CD4-positive, alpha-beta memory T cell (primary cell): ENCODE measurements around the gene TTC7B. TPM values are rescaled to one million over a fixed set of nuclear protein-coding genes. Genes with fewer than 3 reads are reported as not detected.

Experiments used
- CTCF ChIA-PET: fragments of 350-600 bp; sonication (Branson Sonifier 250); formaldehyde crosslinking; loops from one replicate; lab custom pipeline; 2021; ENCODE audit warnings: inconsistent platforms; ENCODE audit not compliant: partially characterized antibody; lab: Charles Lee
- POLR2A ChIA-PET: fragments of 350-600 bp; sonication (Branson Sonifier 250); formaldehyde crosslinking; loops from one replicate; lab custom pipeline; 2021; ENCODE audit not compliant: partially characterized antibody; lab: Charles Lee
- DNase-seq, 5 donors: peaks; one replicate each; pipeline versions ENCODE4 v3.0.0 to v3.0.0-alpha.2; 2020 to 2022; ENCODE audit warnings: mixed read lengths in 1 of 5
- H3K27ac ChIP-seq: one replicate; pipeline ENCODE4 v1.7.0; 2013; ENCODE audit warnings: low read depth, low read length
- H3K27me3 ChIP-seq: 2 replicates; pipeline ENCODE4 v1.7.0; 2013; ENCODE audit warnings: mild to moderate bottlenecking, low read length, moderate library complexity; ENCODE audit not compliant: insufficient read depth
- H3K36me3 ChIP-seq: 2 replicates; pipeline ENCODE4 v1.7.0; 2013; ENCODE audit warnings: mild to moderate bottlenecking, low read length, moderate library complexity; ENCODE audit not compliant: insufficient read depth
- H3K4me1 ChIP-seq: 2 replicates; pipeline ENCODE4 v1.7.0; 2013; ENCODE audit warnings: mild to moderate bottlenecking, low read length, moderate library complexity; ENCODE audit not compliant: insufficient read depth
- H3K4me3 ChIP-seq, 2 donors: one replicate each; pipeline ENCODE4 v1.7.0; 2013; ENCODE audit warnings: low read length in 2 of 2, mild to moderate bottlenecking in 1 of 2
- H3K9me3 ChIP-seq, 2 donors: one replicate each; pipeline ENCODE4 v1.7.0; 2013; ENCODE audit warnings: low read length in 2 of 2, control low read depth in 1 of 2; ENCODE audit not compliant: control insufficient read depth in 1 of 2
- H3K27ac Mint-ChIP-seq, 7 donors: one replicate each; pipeline ENCODE4 v1.8.0; 2020 to 2021; ENCODE audit warnings: mixed read lengths in 7 of 7, mild to moderate bottlenecking in 6 of 7, inconsistent platforms in 3 of 7, moderate library complexity in 3 of 7
- H3K27me3 Mint-ChIP-seq, 2 donors: one replicate each; pipeline ENCODE4 v1.8.0; 2020 to 2021; ENCODE audit warnings: mixed read lengths in 2 of 2
- H3K36me3 Mint-ChIP-seq, 2 donors: one replicate each; pipeline ENCODE4 v1.8.0; 2020 to 2021; ENCODE audit warnings: mixed read lengths in 2 of 2, inconsistent platforms in 1 of 2, mild to moderate bottlenecking in 1 of 2
- H3K4me1 Mint-ChIP-seq, 4 donors: one replicate each; pipeline ENCODE4 v1.8.0; 2020 to 2021; ENCODE audit warnings: mixed read lengths in 4 of 4, mild to moderate bottlenecking in 1 of 4
- H3K4me3 Mint-ChIP-seq, 8 donors: one replicate each; pipeline ENCODE4 v1.8.0; 2020 to 2021; ENCODE audit warnings: mixed read lengths in 8 of 8, mild to moderate bottlenecking in 7 of 8, moderate library complexity in 6 of 8, inconsistent platforms in 3 of 8
- H3K9me3 Mint-ChIP-seq, 8 donors: one replicate each; pipeline ENCODE4 v1.8.0; 2020 to 2021; ENCODE audit warnings: mixed read lengths in 8 of 8, mild to moderate bottlenecking in 5 of 8, inconsistent platforms in 3 of 8, moderate library complexity in 1 of 8
- intact Hi-C: fragments of 100-400 bp; cut with micrococcal nuclease; formaldehyde crosslinking; loops from one replicate; pipeline ENCODE4 v1.15.1; 2023
- polyA plus RNA-seq, 2 donors: library from polyadenylated mRNA; unstranded; fragments of 300-500 nt; fragmentation: Illumina TruSeq; gene quantifications; one replicate each; pipeline ENCODE4 v1.2.3, GENCODE V29; 2021
- total RNA-seq, 2 experiments: library from RNA; stranded (reverse); gene quantifications; one replicate each; pipeline ENCODE4 v1.2.3, GENCODE V29; 2021

The TTC7B gene
- total and polyA plus RNA-seq, 4 experiments from 2014 or later, result 0.30 to 1.9 (median 1.5) TPM; not detected in 1

DNA sequence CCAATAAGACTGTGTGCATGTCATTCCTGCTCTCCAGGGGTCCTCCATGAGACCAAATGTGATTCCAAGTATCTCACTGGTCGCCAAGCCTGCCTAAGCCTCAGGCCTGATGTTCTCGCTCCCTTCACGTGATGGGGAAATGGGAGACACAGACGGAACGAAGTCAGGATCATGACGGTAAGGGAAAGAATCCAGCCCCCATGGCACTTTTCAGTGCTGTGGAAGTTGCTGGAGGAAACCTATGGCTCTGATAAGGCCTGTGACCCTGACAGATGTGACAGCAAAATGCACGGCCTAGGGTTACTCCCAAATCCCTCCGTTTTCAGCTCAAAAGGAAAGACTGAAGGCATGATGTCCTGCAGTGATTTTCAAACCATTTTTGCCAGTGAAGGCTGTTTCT, 234.5 kb downstream of the TTC7B start:
- DNase-seq, result no peak
- Mint-ChIP-seq H3K4me1 (no peaks in the 10 kb centered on the region), H3K27ac (no peak overlapping the region), H3K27me3 (no peaks in the 10 kb centered on the region), H3K4me3 (no peak overlapping the region), H3K9me3 (no peaks in the 10 kb centered on the region), H3K36me3 (no peaks in the 10 kb centered on the region)
- Histone ChIP-seq H3K27me3 (no peaks in the 10 kb centered on the region), H3K4me1 (no peaks in the 10 kb centered on the region), H3K27ac (no peak overlapping the region), H3K9me3 (no peaks in the 10 kb centered on the region), H3K36me3 (no peaks in the 10 kb centered on the region), H3K4me3 (no peak overlapping the region)
- intact Hi-C loops, result no loop called here
- POLR2A ChIA-PET, result no interaction called here
- CTCF ChIA-PET, result no interaction called here

DNA sequence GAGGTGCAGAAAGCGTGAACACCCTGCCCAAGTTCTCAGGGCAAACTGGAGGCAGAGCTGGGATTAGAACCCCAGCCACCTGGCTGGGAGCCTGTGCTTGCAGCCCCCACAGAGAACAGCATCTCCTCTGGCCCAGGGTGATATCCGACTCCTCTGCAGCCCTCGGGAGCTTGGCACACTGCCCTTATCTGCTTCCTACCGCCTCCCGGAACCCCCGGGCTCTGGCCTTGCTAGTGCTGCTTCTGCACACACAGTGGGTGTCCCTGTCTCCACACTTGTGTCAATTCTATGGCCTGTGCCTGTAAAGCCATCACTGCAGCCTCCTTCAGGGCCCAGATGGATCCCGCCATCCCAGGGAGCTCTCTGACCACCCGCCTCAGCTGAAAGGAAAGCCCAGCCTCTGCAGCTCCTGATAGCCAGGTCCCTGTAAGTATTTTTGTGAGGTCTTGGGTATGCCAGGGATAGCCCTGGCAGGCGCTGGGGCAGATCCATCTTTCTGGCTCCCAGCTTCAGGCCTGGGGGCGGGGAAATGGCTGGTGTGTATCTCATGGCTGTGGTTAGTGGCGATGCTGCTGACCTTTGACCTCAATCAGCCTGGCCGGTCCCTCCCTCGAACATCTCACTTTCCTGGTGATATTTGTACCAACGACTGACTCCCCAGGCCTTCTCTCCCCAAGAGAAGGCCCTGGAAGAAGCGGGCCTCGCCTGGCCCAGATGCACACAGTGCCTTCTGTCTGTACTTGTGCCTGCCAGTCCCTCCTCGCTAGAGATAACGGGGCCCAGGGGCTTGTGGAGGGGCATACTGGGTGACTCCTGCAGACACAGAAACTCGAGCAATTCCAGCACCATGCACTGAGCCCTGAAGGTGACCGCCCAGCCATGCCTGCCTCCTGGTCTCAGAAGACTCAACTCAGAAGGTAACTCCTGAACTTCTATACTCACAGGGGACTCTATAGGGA, 235.6 kb downstream of the TTC7B start:
- H3K9me3 Mint-ChIP-seq, result no peaks in the 10 kb centered on the region
- Histone ChIP-seq H3K36me3 (no peaks in the 10 kb centered on the region), H3K27ac (no peak overlapping the region), H3K4me1 (no peaks in the 10 kb centered on the region), H3K9me3 (no peaks in the 10 kb centered on the region), H3K27me3 (no peaks in the 10 kb centered on the region), H3K4me3 (no peak overlapping the region)
- no peaks in the 10 kb centered on the region for H3K27me3 Mint-ChIP-seq
- no peak overlapping the region for H3K27ac Mint-ChIP-seq
- H3K4me1 Mint-ChIP-seq, result no peaks in the 10 kb centered on the region
- no peak for DNase-seq
- CTCF ChIA-PET, result no interaction called here
- H3K36me3 Mint-ChIP-seq, result no peaks in the 10 kb centered on the region
- H3K4me3 Mint-ChIP-seq, result no peak overlapping the region
- POLR2A ChIA-PET, result no interaction called here
- intact Hi-C loops, result no loop called here

DNA sequence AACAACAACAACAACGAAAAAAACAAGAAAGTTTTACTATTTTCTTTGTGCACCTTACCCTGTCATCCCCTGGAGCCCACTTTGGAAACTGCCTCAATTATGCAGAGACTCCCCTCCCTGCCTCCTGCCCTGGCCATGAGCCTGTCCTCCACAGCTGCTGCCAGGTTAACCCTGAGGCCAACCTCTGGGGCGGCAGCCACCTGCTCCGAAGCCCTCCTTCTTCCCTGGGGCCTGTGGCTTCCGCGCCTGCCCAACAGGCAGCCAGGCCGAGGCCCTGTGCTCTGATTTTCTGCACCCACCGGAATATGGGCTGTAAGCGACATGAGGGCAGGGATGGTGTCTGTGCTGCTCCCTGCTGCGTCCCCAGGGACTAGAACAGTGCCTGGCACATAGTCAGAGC, 236.4 kb downstream of the TTC7B start:
- H3K4me3 ChIP-seq, result no peak overlapping the region
- H3K9me3 ChIP-seq, result no peaks in the 10 kb centered on the region
- H3K36me3 Mint-ChIP-seq, result no peaks in the 10 kb centered on the region
- H3K9me3 Mint-ChIP-seq, result peaks cover 0 to 1% (median 0%) of the 10 kb centered on the region in 8 donors
- no peaks in the 10 kb centered on the region for H3K36me3 ChIP-seq
- H3K4me1 Mint-ChIP-seq, result no peaks in the 10 kb centered on the region
- POLR2A ChIA-PET, result no interaction called here
- no peak overlapping the region for H3K4me3 Mint-ChIP-seq
- no peaks in the 10 kb centered on the region for H3K4me1 ChIP-seq
- CTCF ChIA-PET, result no interaction called here
- H3K27ac Mint-ChIP-seq, result no peak overlapping the region
- intact Hi-C loops, result no loop called here
- no peaks in the 10 kb centered on the region for H3K27me3 ChIP-seq
- H3K27ac ChIP-seq, result no peak overlapping the region
- H3K27me3 Mint-ChIP-seq, result no peaks in the 10 kb centered on the region
- DNase-seq, result no peak

DNA sequence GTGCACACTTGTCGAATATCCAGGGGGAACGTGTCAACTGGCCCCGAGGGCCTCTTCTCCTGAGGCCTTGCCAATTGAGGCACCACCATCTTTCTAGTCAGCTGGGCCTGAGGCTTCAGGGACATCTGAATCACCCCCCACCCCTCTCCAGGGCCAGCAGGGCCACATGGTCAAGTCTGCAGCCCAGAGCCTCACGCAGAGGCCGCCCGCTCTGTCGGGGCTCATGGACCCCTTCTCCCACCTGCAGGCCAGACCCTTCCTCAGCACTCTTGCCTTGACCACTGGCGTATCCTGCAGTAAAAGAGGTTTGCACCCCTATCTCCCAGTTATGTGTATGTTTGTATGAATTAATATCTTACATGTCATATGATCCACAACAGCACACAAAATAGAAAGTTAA, 237.1 kb downstream of the TTC7B start:
- no peak overlapping the region for H3K27ac Mint-ChIP-seq

DNA sequence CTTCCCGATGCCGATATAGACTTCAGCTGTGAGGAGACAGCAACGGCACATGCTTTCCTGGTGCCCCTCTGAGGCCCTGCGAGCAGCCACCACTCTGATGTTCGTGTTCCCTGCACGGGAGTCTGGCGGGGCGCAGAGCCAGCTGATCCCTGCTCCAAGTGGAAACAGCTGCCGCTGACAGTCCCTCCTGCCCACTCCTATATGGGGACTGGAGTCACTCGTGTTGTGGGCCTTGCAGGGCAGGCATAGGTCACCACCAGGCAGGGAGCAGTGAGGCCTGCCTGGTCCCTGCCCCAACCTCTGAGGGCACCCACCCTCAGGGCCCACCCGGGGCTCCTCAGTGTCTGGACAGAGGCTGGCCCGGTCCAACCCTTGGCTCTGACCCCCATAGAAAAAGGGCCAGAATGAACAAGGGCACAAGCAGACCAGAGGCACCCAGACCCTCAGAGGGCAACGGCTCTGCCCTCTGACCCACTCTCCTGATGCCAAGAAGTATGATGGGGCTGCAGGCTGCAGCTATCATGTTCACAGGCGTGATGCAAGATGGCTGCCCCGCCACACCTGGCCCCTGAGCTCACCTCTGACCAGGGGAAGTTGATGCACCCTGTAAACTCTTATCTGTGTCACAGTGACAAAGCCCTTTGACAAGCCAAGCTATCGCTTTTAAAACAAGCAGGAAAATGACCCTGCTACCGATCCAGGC, 237.8 kb downstream of the TTC7B start:
- H3K4me1 Mint-ChIP-seq, result no peaks in the 10 kb centered on the region
- H3K27me3 Mint-ChIP-seq, result no peaks in the 10 kb centered on the region
- DNase-seq, result no peak
- H3K4me1 ChIP-seq, result no peaks in the 10 kb centered on the region
- CTCF ChIA-PET, result no interaction called here
- H3K27me3 ChIP-seq, result no peaks in the 10 kb centered on the region
- no peaks in the 10 kb centered on the region for H3K36me3 ChIP-seq
- H3K9me3 ChIP-seq, result no peaks in the 10 kb centered on the region
- no peak overlapping the region for H3K27ac Mint-ChIP-seq
- no peak overlapping the region for H3K4me3 Mint-ChIP-seq
- H3K4me3 ChIP-seq, result no peak overlapping the region
- POLR2A ChIA-PET, result no interaction called here
- H3K27ac ChIP-seq, result no peak overlapping the region
- intact Hi-C loops, result no loop called here
- H3K36me3 Mint-ChIP-seq, result no peaks in the 10 kb centered on the region
- H3K9me3 Mint-ChIP-seq, result peaks cover 0 to 2% (median 0%) of the 10 kb centered on the region in 8 donors

More for the DNA sequence above, 237.1 kb downstream of the TTC7B start:
- CTCF ChIA-PET, result no interaction called here
- Histone ChIP-seq H3K4me1 (no peaks in the 10 kb centered on the region), H3K36me3 (no peaks in the 10 kb centered on the region), H3K27me3 (no peaks in the 10 kb centered on the region), H3K27ac (no peak overlapping the region), H3K9me3 (no peaks in the 10 kb centered on the region), H3K4me3 (no peak overlapping the region)
- no peaks in the 10 kb centered on the region for H3K27me3 Mint-ChIP-seq
- DNase-seq, result no peak
- intact Hi-C loops, result no loop called here
- no peaks in the 10 kb centered on the region for H3K36me3 Mint-ChIP-seq
- peaks cover 0 to 2% (median 0%) of the 10 kb centered on the region in 8 donors for H3K9me3 Mint-ChIP-seq
- H3K4me1 Mint-ChIP-seq, result no peaks in the 10 kb centered on the region
- H3K4me3 Mint-ChIP-seq, result no peak overlapping the region
- POLR2A ChIA-PET, result no interaction called here

DNA sequence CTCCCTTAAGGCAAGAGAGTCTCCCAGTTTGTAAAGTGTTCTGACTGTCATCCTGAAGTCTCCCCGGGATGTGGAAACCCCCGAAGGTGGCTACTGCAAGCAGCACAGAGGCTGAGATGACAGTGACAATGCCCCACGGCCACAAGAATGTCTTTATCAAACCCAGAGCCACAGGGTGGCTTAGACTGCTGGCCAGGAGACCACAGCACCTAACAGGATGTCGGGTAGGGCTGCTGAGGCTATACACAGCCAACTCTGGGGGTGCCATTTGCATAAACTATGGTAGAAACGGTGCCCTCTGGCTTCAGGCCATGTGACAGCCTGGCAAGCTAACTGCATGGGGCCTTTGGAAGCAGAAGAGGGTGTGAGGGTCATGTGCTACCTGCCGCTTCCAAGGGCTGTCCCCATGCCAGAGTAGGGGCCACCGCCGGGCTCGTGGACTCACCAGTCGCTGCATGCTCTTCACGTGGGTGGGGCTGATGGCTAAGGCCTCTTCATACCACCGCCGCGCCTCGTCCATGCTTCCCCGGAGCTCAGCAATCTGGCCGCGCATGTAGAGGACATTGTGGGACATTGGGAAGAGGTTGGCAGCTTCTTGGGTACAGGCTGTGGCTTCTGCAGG, 238.5 kb downstream of the TTC7B start:
- Histone ChIP-seq H3K4me3 (no peak overlapping the region), H3K36me3 (no peaks in the 10 kb centered on the region), H3K27me3 (no peaks in the 10 kb centered on the region), H3K27ac (no peak overlapping the region), H3K9me3 (no peaks in the 10 kb centered on the region), H3K4me1 (no peaks in the 10 kb centered on the region)
- H3K4me1 Mint-ChIP-seq, result no peaks in the 10 kb centered on the region
- no peaks in the 10 kb centered on the region for H3K36me3 Mint-ChIP-seq
- no peak overlapping the region for H3K4me3 Mint-ChIP-seq
- H3K9me3 Mint-ChIP-seq, result peaks cover 0 to 2% (median 0%) of the 10 kb centered on the region in 8 donors
- H3K27me3 Mint-ChIP-seq, result no peaks in the 10 kb centered on the region
- DNase-seq, result no peak
- ChIA-PET CTCF (no interaction called here), POLR2A (no interaction called here)
- intact Hi-C loops, result no loop called here
- no peak overlapping the region for H3K27ac Mint-ChIP-seq

DNA sequence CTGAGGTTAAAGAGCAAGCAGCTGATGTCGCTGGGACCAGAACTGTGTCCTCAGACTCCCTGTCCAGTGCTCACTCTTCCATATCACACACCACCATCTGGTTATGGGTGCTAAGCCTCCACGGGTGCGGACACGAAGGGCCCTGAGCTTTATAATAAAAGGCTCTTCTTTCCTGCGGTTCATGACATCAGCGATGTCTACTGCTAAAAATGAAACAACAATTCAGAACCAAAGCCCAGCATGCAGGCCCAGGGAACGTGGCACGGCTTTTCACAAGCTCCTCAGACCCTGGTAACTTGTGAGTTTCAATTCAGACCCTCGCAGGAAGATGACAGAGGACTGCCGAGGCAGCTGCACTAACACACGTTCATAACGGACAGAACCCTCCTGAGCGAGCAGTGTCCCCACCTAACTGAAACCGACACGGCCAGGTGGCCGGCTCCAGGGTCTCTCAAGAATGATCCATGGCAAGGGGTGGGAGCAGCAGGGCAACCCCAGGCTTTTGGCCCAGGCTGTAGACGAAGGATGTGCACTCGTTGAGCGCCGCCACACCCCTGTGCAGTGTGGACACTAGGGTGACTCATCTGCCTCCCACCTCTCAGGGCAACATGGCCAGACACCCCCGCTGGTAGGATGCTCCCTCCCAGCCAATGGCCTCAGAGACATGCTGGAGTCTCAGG, 239.1 kb downstream of the TTC7B start:
- ChIA-PET CTCF (no interaction called here), POLR2A (no interaction called here)
- Mint-ChIP-seq H3K9me3 (peaks cover 0 to 2% (median 0%) of the 10 kb centered on the region in 8 donors), H3K36me3 (no peaks in the 10 kb centered on the region), H3K4me3 (no peak overlapping the region), H3K27ac (no peak overlapping the region), H3K4me1 (no peaks in the 10 kb centered on the region), H3K27me3 (no peaks in the 10 kb centered on the region)
- intact Hi-C loops, result no loop called here
- Histone ChIP-seq H3K9me3 (no peaks in the 10 kb centered on the region), H3K27me3 (no peaks in the 10 kb centered on the region), H3K27ac (no peak overlapping the region), H3K36me3 (no peaks in the 10 kb centered on the region), H3K4me1 (no peaks in the 10 kb centered on the region), H3K4me3 (no peak overlapping the region)
- DNase-seq, result no peak
